SK-N-MC (cell line): ENCODE measurements around the gene TBX1.

Source experiments
- EZH2 ChIP-seq: fragments of 200-600 bp; sonication (generic); IDR thresholded peaks from one replicate; pipeline ENCODE4 v1.6.1; 2017; ENCODE audit warnings: antibody characterized with exemption
- POLR2AphosphoS5 ChIP-seq: IDR thresholded peaks from 2 replicates; pipeline ENCODE4 v1.6.1; 2012; ENCODE audit warnings: mild to moderate bottlenecking, low read depth, low read length, borderline replicate concordance

DNA sequence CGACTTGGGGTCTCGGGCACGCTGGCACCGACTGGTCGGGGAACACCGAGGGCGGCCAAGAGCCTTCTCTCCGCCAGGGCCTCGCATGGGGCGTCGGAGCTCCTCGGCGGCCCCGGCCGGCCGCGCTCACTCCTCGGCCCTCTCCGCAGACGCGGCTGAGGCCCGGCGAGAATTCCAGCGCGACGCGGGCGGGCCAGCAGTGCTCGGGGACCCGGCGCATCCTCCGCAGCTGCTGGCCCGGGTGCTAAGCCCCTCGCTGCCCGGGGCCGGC lies 5.6 kb downstream of the TBX1 start:
- TF ChIP-seq POLR2AphosphoS5: no peak
- no peak for TF ChIP-seq EZH2
